Measurements from ENCODE around the gene SERPINB1. TPM values are rescaled to one million over a fixed set of nuclear protein-coding genes. Genes with fewer than 3 reads are reported as not detected.

Gene SERPINB1
- total and polyA plus RNA-seq, 2 donors from 2014 or later, result 37.4 to 86.4 TPM

- Histone ChIP-seq H3K27me3 (ENCODE audit: control insufficient read depth, insufficient read depth, low read length) (no peaks in the 10 kb centered on the region), H3K9ac (ENCODE audit: low read length in 3 of 3) (no peak overlapping the region), H3K9me3 (ENCODE audit: control insufficient read depth in 2 of 3, insufficient read depth in 1 of 3, low read length in 3 of 3) (no peaks in the 10 kb centered on the region), H3K36me3 (ENCODE audit: control insufficient read depth in 2 of 3, insufficient read depth in 3 of 3, low read length in 3 of 3) (no peaks in the 10 kb centered on the region), H3K27ac (ENCODE audit: low read depth in 2 of 2, low read length in 2 of 2) (no peak overlapping the region), H3K4me3 (ENCODE audit: low read length in 3 of 3) (no peak overlapping the region), H3K4me1 (ENCODE audit: control insufficient read depth in 2 of 3, insufficient read depth in 2 of 3, low read depth in 1 of 3, low read length in 3 of 3) (peaks cover 0 to 9% (median 0%) of the 10 kb centered on the region in 3 donors)
- DNase-seq (peak in 1 of 5 donors; percentile 41), FAIRE-seq (no peak)
- intact Hi-C loops (cut with DNase I), result no loop called here
- TF ChIP-seq CTCF (IDR thresholded peaks at IDR 0.05; ENCODE audit: borderline replicate concordance, extremely low read depth, insufficient read depth), result no peak
Measured at GRCh38 chr6:2865694-2866151, 24.1 kb upstream of the SERPINB1 start.

- no peak for TF ChIP-seq CTCF (IDR thresholded peaks at IDR 0.05; ENCODE audit: borderline replicate concordance, extremely low read depth, insufficient read depth)
- no peak overlapping the region for H3K4me3 ChIP-seq (ENCODE audit: low read length in 3 of 3)
- H3K27ac ChIP-seq (ENCODE audit: low read depth in 2 of 2, low read length in 2 of 2), result no peak overlapping the region
- H3K9ac ChIP-seq (ENCODE audit: low read length in 3 of 3), result no peak overlapping the region
- no peaks in the 10 kb centered on the region for H3K36me3 ChIP-seq (ENCODE audit: control insufficient read depth in 2 of 3, insufficient read depth in 3 of 3, low read length in 3 of 3)
- DNase-seq (no peak), FAIRE-seq (no peak)
- no peaks in the 10 kb centered on the region for H3K27me3 ChIP-seq (ENCODE audit: control insufficient read depth, insufficient read depth, low read length)
- intact Hi-C loops (cut with DNase I), result no loop called here
- peaks cover 0 to 9% (median 0%) of the 10 kb centered on the region in 3 donors for H3K4me1 ChIP-seq (ENCODE audit: control insufficient read depth in 2 of 3, insufficient read depth in 2 of 3, low read depth in 1 of 3, low read length in 3 of 3)
- H3K9me3 ChIP-seq (ENCODE audit: control insufficient read depth in 2 of 3, insufficient read depth in 1 of 3, low read length in 3 of 3), result no peaks in the 10 kb centered on the region
Measured at GRCh38 chr6:2865270-2865669, 23.6 kb upstream of the SERPINB1 start.

GRCh38 chr6:2863901-2864300 lies 22.2 kb upstream of the SERPINB1 start:
- intact Hi-C loops (cut with DNase I), result no loop called here
- Histone ChIP-seq H3K9me3 (ENCODE audit: control insufficient read depth in 2 of 3, insufficient read depth in 1 of 3, low read length in 3 of 3) (no peaks in the 10 kb centered on the region), H3K4me1 (ENCODE audit: control insufficient read depth in 2 of 3, insufficient read depth in 2 of 3, low read depth in 1 of 3, low read length in 3 of 3) (peaks cover 1 to 10% (median 2%) of the 10 kb centered on the region in 3 donors), H3K4me3 (ENCODE audit: low read length in 3 of 3) (no peak overlapping the region), H3K27ac (ENCODE audit: low read depth in 2 of 2, low read length in 2 of 2) (no peak overlapping the region), H3K27me3 (ENCODE audit: control insufficient read depth, insufficient read depth, low read length) (no peaks in the 10 kb centered on the region), H3K9ac (ENCODE audit: low read length in 3 of 3) (no peak overlapping the region), H3K36me3 (ENCODE audit: control insufficient read depth in 2 of 3, insufficient read depth in 3 of 3, low read length in 3 of 3) (no peaks in the 10 kb centered on the region)
- no peak for DNase-seq
- FAIRE-seq, result no peak
- TF ChIP-seq CTCF (IDR thresholded peaks at IDR 0.05; ENCODE audit: borderline replicate concordance, extremely low read depth, insufficient read depth), result no peak

GRCh38 chr6:2862712-2863181 lies 21.1 kb upstream of the SERPINB1 start:
- intact Hi-C loops (cut with DNase I), result no loop called here
- FAIRE-seq, result no peak
- no peak overlapping the region for H3K4me3 ChIP-seq (ENCODE audit: low read length in 3 of 3)

More at GRCh38 chr6:2862712-2863181, 21.1 kb upstream of the SERPINB1 start:
- Histone ChIP-seq H3K27ac (ENCODE audit: low read depth in 2 of 2, low read length in 2 of 2) (no peak overlapping the region), H3K27me3 (ENCODE audit: control insufficient read depth, insufficient read depth, low read length) (no peaks in the 10 kb centered on the region), H3K36me3 (ENCODE audit: control insufficient read depth in 2 of 3, insufficient read depth in 3 of 3, low read length in 3 of 3) (no peaks in the 10 kb centered on the region), H3K9ac (ENCODE audit: low read length in 3 of 3) (no peak overlapping the region), H3K9me3 (ENCODE audit: control insufficient read depth in 2 of 3, insufficient read depth in 1 of 3, low read length in 3 of 3) (no peaks in the 10 kb centered on the region), H3K4me1 (ENCODE audit: control insufficient read depth in 2 of 3, insufficient read depth in 2 of 3, low read depth in 1 of 3, low read length in 3 of 3) (peaks cover 3 to 17% (median 4%) of the 10 kb centered on the region in 3 donors)
- DNase-seq, result no peak
- no peak for TF ChIP-seq CTCF (IDR thresholded peaks at IDR 0.05; ENCODE audit: borderline replicate concordance, extremely low read depth, insufficient read depth)

Measured in kidney (tissue), 14 donors.